Body of pancreas (tissue), 4 donors: Measurements from ENCODE around the gene NEMP2.

Source experiments
- POLR2A ChIP-seq, 3 donors: fragments of 450-650 bp; IDR thresholded peaks; one replicate each; pipeline ENCODE4 v1.6.1; 2016; ENCODE audit warnings: antibody characterized with exemption in 3 of 3, mild to moderate bottlenecking in 2 of 3
- TF ChIP-seq, protein P1 (sequence below), 7 experiments: fragments of 450-650 bp in 4 of 7; fragments of 200-600 bp in 3 of 7; sonication (generic) in 3 of 7; IDR thresholded peaks; one replicate each; pipeline ENCODE4 v1.5.1; 2016 to 2019; ENCODE audit warnings: antibody characterized with exemption in 7 of 7

- TF ChIP-seq, protein P1, sequence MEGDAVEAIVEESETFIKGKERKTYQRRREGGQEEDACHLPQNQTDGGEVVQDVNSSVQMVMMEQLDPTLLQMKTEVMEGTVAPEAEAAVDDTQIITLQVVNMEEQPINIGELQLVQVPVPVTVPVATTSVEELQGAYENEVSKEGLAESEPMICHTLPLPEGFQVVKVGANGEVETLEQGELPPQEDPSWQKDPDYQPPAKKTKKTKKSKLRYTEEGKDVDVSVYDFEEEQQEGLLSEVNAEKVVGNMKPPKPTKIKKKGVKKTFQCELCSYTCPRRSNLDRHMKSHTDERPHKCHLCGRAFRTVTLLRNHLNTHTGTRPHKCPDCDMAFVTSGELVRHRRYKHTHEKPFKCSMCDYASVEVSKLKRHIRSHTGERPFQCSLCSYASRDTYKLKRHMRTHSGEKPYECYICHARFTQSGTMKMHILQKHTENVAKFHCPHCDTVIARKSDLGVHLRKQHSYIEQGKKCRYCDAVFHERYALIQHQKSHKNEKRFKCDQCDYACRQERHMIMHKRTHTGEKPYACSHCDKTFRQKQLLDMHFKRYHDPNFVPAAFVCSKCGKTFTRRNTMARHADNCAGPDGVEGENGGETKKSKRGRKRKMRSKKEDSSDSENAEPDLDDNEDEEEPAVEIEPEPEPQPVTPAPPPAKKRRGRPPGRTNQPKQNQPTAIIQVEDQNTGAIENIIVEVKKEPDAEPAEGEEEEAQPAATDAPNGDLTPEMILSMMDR (IDR thresholded peaks at IDR 0.05): no peak
- no peak for TF ChIP-seq POLR2A (IDR thresholded peaks at IDR 0.05)
These were observed 27.4 kb downstream of the NEMP2 start for GRCh38 chr2:190507135-190507534.
